Progenitor cell of endocrine pancreas (in vitro differentiated cells): ENCODE measurements around the gene KLHL3. TPM values are rescaled to one million over a fixed set of nuclear protein-coding genes. Genes with fewer than 3 reads are reported as not detected.

Source experiments
- DNase-seq: peaks from one replicate; pipeline ENCODE4 v3.0.0; 2021; ENCODE audit warnings: low spot score; ENCODE audit not compliant: unreplicated experiment
- H3K27ac Mint-ChIP-seq: 2 replicates; pipeline ENCODE4 v1.8.0; 2021; ENCODE audit warnings: mild to moderate bottlenecking, moderate library complexity, mixed read lengths
- H3K27me3 Mint-ChIP-seq: 2 replicates; pipeline ENCODE4 v1.8.0; 2021; ENCODE audit warnings: mixed read lengths
- H3K36me3 Mint-ChIP-seq: 2 replicates; pipeline ENCODE4 v1.8.0; 2022; ENCODE audit warnings: mixed read lengths; ENCODE audit not compliant: insufficient read depth
- H3K4me1 Mint-ChIP-seq: 2 replicates; pipeline ENCODE4 v1.8.0; 2021; ENCODE audit warnings: low read depth, mixed read lengths
- H3K4me3 Mint-ChIP-seq: 2 replicates; pipeline ENCODE4 v1.8.0; 2021; ENCODE audit warnings: low read depth, mild to moderate bottlenecking, moderate library complexity, mixed read lengths
- H3K9me3 Mint-ChIP-seq: 2 replicates; pipeline ENCODE4 v1.8.0; 2021; ENCODE audit warnings: low read depth, mixed read lengths
- CTCF ChIP-seq: fragments of 200-600 bp; sonication (generic); IDR thresholded peaks from one replicate; pipeline ENCODE4 v1.5.0; 2021; ENCODE audit warnings: antibody characterized with exemption, mild to moderate bottlenecking; ENCODE audit not compliant: unreplicated experiment
- total RNA-seq: library from RNA; stranded (reverse); gene quantifications from 2 replicates; pipeline ENCODE4 v1.2.1, GENCODE V29; 2021

Gene KLHL3
- total RNA-seq, 1 donor from 2014 or later = 34.7 TPM

GRCh38 chr5:137679910-137680309 is 56.0 kb downstream of the KLHL3 start:
- no peak overlapping the region for H3K27ac Mint-ChIP-seq
- H3K9me3 Mint-ChIP-seq = no peaks in the 10 kb centered on the region

GRCh38 chr5:137679195-137679594 is 56.7 kb downstream of the KLHL3 start:
- peaks cover 8% of the 10 kb centered on the region for H3K4me1 Mint-ChIP-seq

More at GRCh38 chr5:137679910-137680309, 56.0 kb downstream of the KLHL3 start:
- H3K36me3 Mint-ChIP-seq = peaks cover 16% of the 10 kb centered on the region
- H3K27me3 Mint-ChIP-seq = no peaks in the 10 kb centered on the region
- no peak for TF ChIP-seq CTCF
- DNase-seq = no peak
- H3K4me3 Mint-ChIP-seq = no peak overlapping the region
- peaks cover 15% of the 10 kb centered on the region for H3K4me1 Mint-ChIP-seq

GRCh38 chr5:137672881-137673280 is 63.0 kb downstream of the KLHL3 start:
- Mint-ChIP-seq H3K36me3 (peaks cover 10% of the 10 kb centered on the region), H3K4me3 (no peak overlapping the region), H3K27me3 (no peaks in the 10 kb centered on the region), H3K27ac (no peak overlapping the region), H3K9me3 (no peaks in the 10 kb centered on the region), H3K4me1 (peaks cover 4% of the 10 kb centered on the region)
- TF ChIP-seq CTCF = no peak
- no peak for DNase-seq

More at GRCh38 chr5:137679195-137679594, 56.7 kb downstream of the KLHL3 start:
- Mint-ChIP-seq H3K4me3 (no peak overlapping the region), H3K27me3 (no peaks in the 10 kb centered on the region), H3K9me3 (no peaks in the 10 kb centered on the region), H3K27ac (no peak overlapping the region), H3K36me3 (peaks cover 16% of the 10 kb centered on the region)
- DNase-seq = no peak
- TF ChIP-seq CTCF = no peak

- Mint-ChIP-seq H3K36me3 (peaks cover 11% of the 10 kb centered on the region), H3K4me3 (no peak overlapping the region), H3K4me1 (peaks cover 6% of the 10 kb centered on the region), H3K27ac (no peak overlapping the region), H3K9me3 (no peaks in the 10 kb centered on the region), H3K27me3 (no peaks in the 10 kb centered on the region)
- TF ChIP-seq CTCF = no peak
- DNase-seq = no peak
Observed at GRCh38 chr5:137672001-137672400, 63.9 kb downstream of the KLHL3 start.

GRCh38 chr5:137669811-137670210 is 66.1 kb downstream of the KLHL3 start:
- no peak overlapping the region for H3K4me3 Mint-ChIP-seq
- no peak overlapping the region for H3K27ac Mint-ChIP-seq
- H3K9me3 Mint-ChIP-seq = no peaks in the 10 kb centered on the region
- no peak for DNase-seq
- peaks cover 21% of the 10 kb centered on the region for H3K4me1 Mint-ChIP-seq
- TF ChIP-seq CTCF = no peak
- peaks cover 8% of the 10 kb centered on the region for H3K36me3 Mint-ChIP-seq
- H3K27me3 Mint-ChIP-seq = no peaks in the 10 kb centered on the region
